ENCODE data around the gene MTMR6. TPM values are rescaled to one million over a fixed set of nuclear protein-coding genes. Genes with fewer than 3 reads are reported as not detected.

Gene MTMR6
- 30.4 and 37.1 TPM in 2 replicates for total RNA-seq

DNA sequence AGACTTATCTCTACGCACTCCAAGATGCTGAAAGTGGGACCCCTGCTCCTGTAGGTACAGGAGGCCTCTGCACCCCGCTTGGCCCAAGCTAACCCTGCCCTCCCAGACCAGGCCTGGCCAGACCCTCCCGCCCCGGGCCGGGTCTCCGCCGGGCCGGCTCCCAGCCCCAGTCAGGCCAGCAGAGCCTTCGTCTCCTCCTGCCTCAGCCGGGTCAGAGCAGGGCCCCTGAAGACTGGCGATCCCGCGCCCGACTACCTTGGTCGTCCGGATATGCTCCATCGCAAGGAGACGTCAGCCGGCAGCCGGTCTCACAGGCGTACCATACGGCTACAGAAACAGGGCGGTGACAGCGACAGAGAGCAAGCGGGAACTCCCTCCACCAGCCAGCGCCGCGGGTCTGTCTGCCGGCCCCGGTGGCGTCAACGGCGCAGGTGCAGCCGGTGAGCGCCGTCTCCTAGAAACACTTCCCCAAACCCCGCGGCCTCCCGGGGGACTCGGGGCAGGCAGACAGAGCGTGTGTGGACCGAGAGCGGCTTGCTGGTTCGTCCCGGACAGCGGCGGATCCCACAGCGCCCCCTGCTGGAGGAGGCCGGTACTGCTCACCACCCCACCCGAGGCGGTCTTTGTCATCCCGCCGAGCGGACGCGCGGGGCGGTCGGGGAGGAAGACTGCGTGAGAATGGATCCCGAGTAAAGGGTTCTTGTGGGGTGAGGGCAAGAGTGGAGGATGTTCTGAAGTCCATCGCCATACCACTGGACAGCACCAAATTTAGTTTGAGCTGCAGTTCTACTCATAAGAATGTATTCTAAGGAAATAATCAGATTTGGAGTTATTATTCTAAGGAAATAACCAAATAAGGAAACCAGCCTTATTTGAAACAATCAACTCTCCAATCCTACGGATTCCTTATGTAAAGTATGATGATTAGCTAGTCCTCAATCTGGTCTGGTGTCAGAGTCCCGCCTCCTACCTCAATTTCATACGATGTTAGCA, at the start of gene MTMR6:
Gene MTMR6 (minus strand): TSS at position 520 of the 993 bp plus-strand sequence. CDS start 241 bp downstream, at position 279.

DNA sequence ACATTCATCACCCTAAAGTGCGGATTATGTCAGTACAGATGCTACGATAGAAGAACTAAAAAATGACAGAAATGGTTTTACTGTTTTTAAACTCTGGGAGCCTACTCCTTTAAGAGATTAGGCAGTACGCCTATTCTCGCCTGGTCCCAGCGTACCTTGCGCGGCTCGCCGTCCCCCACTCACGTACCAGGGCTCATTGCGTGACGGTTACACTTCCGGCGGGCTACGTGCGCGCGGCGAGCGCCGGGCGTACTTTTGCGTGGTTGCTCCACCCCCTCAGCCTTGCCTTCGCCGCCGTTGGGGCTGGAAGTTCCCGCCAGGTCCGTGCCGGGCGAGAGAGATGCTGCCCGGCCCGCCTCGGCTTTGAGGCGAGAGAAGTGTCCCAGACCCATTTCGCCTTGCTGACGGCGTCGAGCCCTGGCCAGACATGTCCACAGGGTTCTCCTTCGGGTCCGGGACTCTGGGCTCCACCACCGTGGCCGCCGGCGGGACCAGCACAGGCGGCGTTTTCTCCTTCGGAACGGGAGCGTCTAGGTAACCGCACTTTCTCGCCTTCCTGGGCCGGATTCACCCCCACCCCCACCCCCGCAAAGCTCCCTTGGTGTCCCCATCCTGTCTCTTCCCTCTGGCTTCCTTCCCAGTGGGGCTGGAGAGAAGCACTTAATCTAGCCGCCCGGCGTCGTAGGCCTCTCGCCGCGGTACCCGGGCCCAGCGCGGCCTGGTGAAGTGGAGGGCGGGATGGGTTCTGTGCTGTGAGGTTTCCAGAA, 14.2 kb upstream of the MTMR6 start, which contains the start of gene NUP58:
Gene NUP58 (plus strand): TSS at position 279 of the 767 bp plus-strand sequence. CDS start 149 bp downstream, at position 428.

Other genes with a start within 250 kb of the MTMR6 start
- 0.11 and 0.37 TPM in 2 replicates for gene PABPC3, start 191.4 kb downstream of the MTMR6 start, total RNA-seq
- under 0.01 TPM in 1 of 2 replicates, not detected in the other for gene AMER2, start 115.2 kb downstream of the MTMR6 start, total RNA-seq
- gene NUP58, start 14.1 kb upstream of the MTMR6 start, total RNA-seq, result 74.4 and 97.4 TPM in 2 replicates
- gene ATP8A2, start 84.5 kb upstream of the MTMR6 start, total RNA-seq, result 0.22 and 0.25 TPM in 2 replicates

Measured in uterine smooth muscle cell (primary cell).